SK-N-SH (cell line): ENCODE results near the gene HIPK2.

ENCODE experiments used
- CTCF ChIP-seq: fragments of 200-600 bp; sonication (generic); IDR thresholded peaks from 2 replicates; pipeline ENCODE4 v1.6.1; 2017; ENCODE audit warnings: antibody characterized with exemption, mild to moderate bottlenecking, moderate library complexity
- FOXJ3 ChIP-seq: sonication (generic); formaldehyde crosslinking; IDR thresholded peaks from 2 replicates; pipeline ENCODE4 v1.5.1; 2020; ENCODE audit warnings: mild to moderate bottlenecking, missing genetic modification reagents
- IRF3 ChIP-seq: fragments of 150-350 bp; IDR thresholded peaks from 2 replicates; pipeline ENCODE4 v1.6.1; 2016; ENCODE audit warnings: mild to moderate bottlenecking, low read depth, low read length
- MEF2A ChIP-seq: IDR thresholded peaks from 2 replicates; pipeline ENCODE4 v1.4.0; 2012; ENCODE audit warnings: low read depth, borderline replicate concordance
- POLR2AphosphoS5 ChIP-seq: IDR thresholded peaks from 2 replicates; pipeline ENCODE4 v1.6.1; 2012; ENCODE audit warnings: low read depth, low read length

- TF ChIP-seq CTCF (no peak), IRF3 (no peak), POLR2AphosphoS5 (no peak), FOXJ3 (CRISPR knock-in tag) (no peak), MEF2A (no peak)
Measured at GRCh38 chr7:139701908-139702307, 75.9 kb downstream of the HIPK2 start.
